ENCODE data around the gene RTKN. TPM values are rescaled to one million over a fixed set of nuclear protein-coding genes. Genes with fewer than 3 reads are reported as not detected.

The RTKN gene
- polyA plus RNA-seq, 4 donors, result 51.1 to 94.1 (median 69.7) TPM

DNA sequence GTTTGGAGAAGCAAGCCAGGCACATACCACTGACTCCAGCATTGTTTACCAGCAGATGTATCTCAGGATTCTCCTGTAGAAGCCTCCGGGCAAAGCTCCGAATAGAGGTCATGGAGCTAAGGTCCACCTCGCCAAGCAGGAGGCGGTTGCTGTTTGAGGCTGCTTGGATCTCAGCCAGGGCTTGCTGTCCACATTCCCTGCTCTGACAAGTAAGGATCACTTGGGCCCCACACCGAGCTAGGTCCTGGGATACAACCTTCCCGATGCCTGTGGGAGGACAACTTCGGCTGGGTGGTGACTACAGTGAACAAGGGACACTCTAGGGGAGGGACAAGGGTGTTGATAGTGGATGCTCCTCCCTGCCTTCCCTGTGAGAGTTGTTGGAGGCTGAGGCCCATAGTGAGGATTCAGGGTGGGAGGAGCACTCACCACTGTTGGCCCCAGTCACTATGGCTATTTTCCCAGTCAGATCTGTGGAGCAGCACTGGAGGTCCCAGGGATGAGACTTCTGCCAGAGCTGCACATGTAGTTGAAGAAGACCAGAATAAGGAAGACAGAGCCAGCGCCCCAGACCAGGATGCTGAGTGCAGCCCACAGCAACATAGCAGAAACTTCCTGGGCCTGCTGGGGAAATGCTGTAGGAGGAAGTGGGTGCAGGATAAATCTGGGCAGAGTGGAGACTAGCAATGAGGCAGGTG is 28.6 kb downstream of the RTKN start:
- WGBS, 3 donors, result 18 to 53% (median 33%) methylated on average over 8 of the region's 8 CpGs
- H3K36me3 ChIP-seq (ENCODE audit: control insufficient read depth in 3 of 3, insufficient read depth in 2 of 3, low read depth in 1 of 3, low read length in 3 of 3), result no peaks in the 10 kb centered on the region
- peaks cover 0 to 33% (median 0%) of the 10 kb centered on the region in 3 donors for H3K4me1 ChIP-seq (ENCODE audit: control insufficient read depth in 3 of 3, insufficient read depth in 2 of 3, low read depth in 1 of 3, low read length in 2 of 3)
- H3K27me3 ChIP-seq (ENCODE audit: control insufficient read depth in 3 of 3, insufficient read depth in 3 of 3, low read length in 3 of 3), result peaks cover 0 to 32% (median 5%) of the 10 kb centered on the region in 3 donors
- H3K4me3 ChIP-seq (ENCODE audit: low read depth in 1 of 3, low read length in 3 of 3), result no peak overlapping the region
- DNase-seq (peak; percentile 43 to 69), FAIRE-seq (no peak)
- H3K9me3 ChIP-seq (ENCODE audit: control insufficient read depth in 2 of 2, insufficient read depth in 1 of 2, low read depth in 1 of 2, low read length in 1 of 2), result no peaks in the 10 kb centered on the region
- H3K27ac ChIP-seq (ENCODE audit: low read depth in 1 of 3, low read length in 2 of 3), result peak overlapping the region in 1 of 3 donors; percentile 53

DNA sequence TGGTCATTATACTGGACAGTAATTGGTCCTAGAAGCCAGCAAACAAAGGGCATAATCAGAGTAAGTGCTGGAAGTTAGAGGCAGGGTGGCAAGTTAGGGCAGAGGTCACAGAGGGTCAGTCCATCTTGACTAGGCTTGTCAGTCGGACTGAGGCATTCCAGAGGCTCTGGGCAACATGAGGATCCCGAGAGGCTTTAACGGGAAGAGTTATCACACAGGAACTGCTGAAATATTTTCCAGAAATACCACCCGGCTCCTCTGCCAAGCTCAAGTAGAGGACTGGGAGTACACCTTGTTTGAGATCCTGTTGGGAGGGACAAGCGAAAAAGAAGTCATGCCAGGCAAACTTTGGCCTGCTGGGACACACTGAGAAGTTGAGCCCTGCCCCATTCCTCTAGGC is 34.1 kb downstream of the RTKN start:
- peaks cover 0 to 1% (median 0%) of the 10 kb centered on the region in 3 donors for H3K4me1 ChIP-seq (ENCODE audit: control insufficient read depth in 3 of 3, insufficient read depth in 2 of 3, low read depth in 1 of 3, low read length in 2 of 3)
- no peaks in the 10 kb centered on the region for H3K36me3 ChIP-seq (ENCODE audit: control insufficient read depth in 3 of 3, insufficient read depth in 2 of 3, low read depth in 1 of 3, low read length in 3 of 3)
- peaks cover 0 to 10% (median 0%) of the 10 kb centered on the region in 3 donors for H3K27me3 ChIP-seq (ENCODE audit: control insufficient read depth in 3 of 3, insufficient read depth in 3 of 3, low read length in 3 of 3)
- no peak overlapping the region for H3K27ac ChIP-seq (ENCODE audit: low read depth in 1 of 3, low read length in 2 of 3)
- no peak overlapping the region for H3K4me3 ChIP-seq (ENCODE audit: low read depth in 1 of 3, low read length in 3 of 3)
- H3K9me3 ChIP-seq (ENCODE audit: control insufficient read depth in 2 of 2, insufficient read depth in 1 of 2, low read depth in 1 of 2, low read length in 1 of 2), result no peaks in the 10 kb centered on the region
- DNase-seq (no peak), FAIRE-seq (no peak)
- 76 to 98% (median 85%) methylated on average over 5 of the region's 5 CpGs for whole genome bisulfite sequencing, 3 donors

DNA sequence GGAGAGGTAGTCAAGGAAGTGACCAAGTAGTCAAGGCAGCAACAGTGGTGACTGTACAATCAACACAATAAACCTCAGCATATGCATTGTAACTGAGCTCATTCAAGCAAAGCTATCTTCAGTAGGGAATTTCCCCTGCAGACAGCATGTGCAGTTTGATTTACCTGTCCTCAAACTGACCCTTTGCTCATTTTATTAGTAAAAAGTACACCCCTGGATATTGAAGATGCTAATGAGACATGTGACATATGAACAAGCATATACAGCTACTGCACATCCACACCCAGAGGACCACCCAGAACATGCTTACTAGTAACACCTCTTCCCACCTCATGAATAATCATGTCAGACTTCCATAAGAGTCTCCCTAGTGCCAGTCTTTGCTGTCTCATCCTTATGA is 35.7 kb downstream of the RTKN start:
- H3K27me3 ChIP-seq (ENCODE audit: control insufficient read depth in 3 of 3, insufficient read depth in 3 of 3, low read length in 3 of 3), result peaks cover 0 to 10% (median 0%) of the 10 kb centered on the region in 3 donors
- FAIRE-seq, result no peak

DNA sequence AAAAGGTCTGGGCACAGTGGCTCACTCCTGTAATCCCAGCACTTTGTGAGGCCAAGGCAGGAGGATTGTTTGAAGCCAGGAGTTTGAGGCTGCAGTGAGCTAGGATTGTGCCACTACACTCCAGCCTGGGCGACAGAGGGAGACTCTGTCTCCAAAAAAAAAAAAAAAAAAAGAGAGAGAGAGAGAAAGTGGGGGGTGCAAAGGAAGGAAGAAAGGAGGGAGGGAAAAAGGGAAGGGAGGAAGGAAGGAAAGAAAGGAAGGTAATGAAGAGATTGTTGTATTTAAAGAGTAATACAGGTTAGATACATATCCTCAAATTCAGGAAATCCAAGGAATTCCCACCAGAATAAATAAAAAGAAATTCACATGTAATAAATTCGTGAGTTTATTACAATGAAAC is 39.8 kb downstream of the RTKN start:
- no peak for DNase-seq
- no peak overlapping the region for H3K4me3 ChIP-seq (ENCODE audit: low read depth in 1 of 3, low read length in 3 of 3)
- WGBS, 3 donors, result 69 to 87% (median 72%) methylated on average over 2 of the region's 2 CpGs

More for the DNA sequence above, 35.7 kb downstream of the RTKN start:
- Histone ChIP-seq H3K27ac (ENCODE audit: low read depth in 1 of 3, low read length in 2 of 3) (no peak overlapping the region), H3K4me1 (ENCODE audit: control insufficient read depth in 3 of 3, insufficient read depth in 2 of 3, low read depth in 1 of 3, low read length in 2 of 3) (no peaks in the 10 kb centered on the region), H3K4me3 (ENCODE audit: low read depth in 1 of 3, low read length in 3 of 3) (no peak overlapping the region), H3K36me3 (ENCODE audit: control insufficient read depth in 3 of 3, insufficient read depth in 2 of 3, low read depth in 1 of 3, low read length in 3 of 3) (no peaks in the 10 kb centered on the region), H3K9me3 (ENCODE audit: control insufficient read depth in 2 of 2, insufficient read depth in 1 of 2, low read depth in 1 of 2, low read length in 1 of 2) (no peaks in the 10 kb centered on the region)
- no peak for DNase-seq

DNA sequence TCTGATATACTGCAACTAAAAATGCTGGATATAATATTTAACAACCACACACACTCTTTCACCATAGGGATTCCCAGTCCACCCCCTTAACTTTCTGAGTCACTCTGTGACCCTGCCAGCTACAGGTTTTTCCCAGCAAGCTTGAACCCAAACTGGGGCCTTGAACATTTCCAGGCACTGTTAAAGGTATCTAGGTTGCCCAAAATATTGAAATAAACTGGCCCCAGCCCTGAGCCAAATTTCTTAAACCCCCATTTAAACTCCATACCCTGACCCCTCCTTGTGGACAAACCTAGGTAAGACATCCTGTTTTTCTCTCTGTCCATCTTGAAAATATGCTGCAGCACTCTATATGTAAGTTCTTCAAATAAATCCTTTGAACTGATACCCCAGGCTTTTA is 42.0 kb downstream of the RTKN start:
- Histone ChIP-seq H3K27me3 (ENCODE audit: control insufficient read depth in 3 of 3, insufficient read depth in 3 of 3, low read length in 3 of 3) (no peaks in the 10 kb centered on the region), H3K4me1 (ENCODE audit: control insufficient read depth in 3 of 3, insufficient read depth in 2 of 3, low read depth in 1 of 3, low read length in 2 of 3) (no peaks in the 10 kb centered on the region), H3K27ac (ENCODE audit: low read depth in 1 of 3, low read length in 2 of 3) (no peak overlapping the region), H3K9me3 (ENCODE audit: control insufficient read depth in 2 of 2, insufficient read depth in 1 of 2, low read depth in 1 of 2, low read length in 1 of 2) (no peaks in the 10 kb centered on the region), H3K36me3 (ENCODE audit: control insufficient read depth in 3 of 3, insufficient read depth in 2 of 3, low read depth in 1 of 3, low read length in 3 of 3) (no peaks in the 10 kb centered on the region), H3K4me3 (ENCODE audit: low read depth in 1 of 3, low read length in 3 of 3) (no peak overlapping the region)
- DNase-seq (peak in 1 of 2 donors; percentile 20), FAIRE-seq (no peak)

More for the DNA sequence above, 39.8 kb downstream of the RTKN start:
- no peaks in the 10 kb centered on the region for H3K27me3 ChIP-seq (ENCODE audit: control insufficient read depth in 3 of 3, insufficient read depth in 3 of 3, low read length in 3 of 3)
- no peak for FAIRE-seq
- H3K9me3 ChIP-seq (ENCODE audit: control insufficient read depth in 2 of 2, insufficient read depth in 1 of 2, low read depth in 1 of 2, low read length in 1 of 2), result no peaks in the 10 kb centered on the region
- H3K27ac ChIP-seq (ENCODE audit: low read depth in 1 of 3, low read length in 2 of 3), result no peak overlapping the region
- no peaks in the 10 kb centered on the region for H3K4me1 ChIP-seq (ENCODE audit: control insufficient read depth in 3 of 3, insufficient read depth in 2 of 3, low read depth in 1 of 3, low read length in 2 of 3)
- no peaks in the 10 kb centered on the region for H3K36me3 ChIP-seq (ENCODE audit: control insufficient read depth in 3 of 3, insufficient read depth in 2 of 3, low read depth in 1 of 3, low read length in 3 of 3)

DNA sequence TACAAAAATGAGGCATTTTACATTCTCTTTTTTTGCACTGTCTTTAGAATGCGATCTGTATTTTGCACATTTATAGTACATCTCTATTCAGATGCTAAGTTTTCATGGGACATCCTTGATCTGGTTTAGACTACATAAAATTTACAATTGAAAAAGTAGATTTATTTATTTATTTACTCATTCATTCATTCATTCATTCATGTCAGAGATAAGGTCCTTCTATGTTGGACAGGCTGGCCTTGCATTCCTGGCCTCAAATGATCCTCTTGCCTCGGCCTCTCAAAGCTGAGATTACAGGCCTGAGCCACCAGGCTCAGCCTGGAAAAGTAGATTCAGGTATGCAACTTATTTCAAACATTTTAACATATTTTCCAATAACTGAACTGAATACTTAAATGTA is 45.6 kb downstream of the RTKN start:
- H3K27ac ChIP-seq (ENCODE audit: low read depth in 1 of 3, low read length in 2 of 3), result no peak overlapping the region
- no peaks in the 10 kb centered on the region for H3K9me3 ChIP-seq (ENCODE audit: control insufficient read depth in 2 of 2, insufficient read depth in 1 of 2, low read depth in 1 of 2, low read length in 1 of 2)
- H3K36me3 ChIP-seq (ENCODE audit: control insufficient read depth in 3 of 3, insufficient read depth in 2 of 3, low read depth in 1 of 3, low read length in 3 of 3), result no peaks in the 10 kb centered on the region
- FAIRE-seq, result no peak
- H3K4me1 ChIP-seq (ENCODE audit: control insufficient read depth in 3 of 3, insufficient read depth in 2 of 3, low read depth in 1 of 3, low read length in 2 of 3), result no peaks in the 10 kb centered on the region
- WGBS, 3 donors, result 95 to 97% (median 96%) methylated on average over 2 of the region's 2 CpGs
- no peak overlapping the region for H3K4me3 ChIP-seq (ENCODE audit: low read depth in 1 of 3, low read length in 3 of 3)
- peaks cover 0 to 3% (median 0%) of the 10 kb centered on the region in 3 donors for H3K27me3 ChIP-seq (ENCODE audit: control insufficient read depth in 3 of 3, insufficient read depth in 3 of 3, low read length in 3 of 3)
- no peak for DNase-seq

DNA sequence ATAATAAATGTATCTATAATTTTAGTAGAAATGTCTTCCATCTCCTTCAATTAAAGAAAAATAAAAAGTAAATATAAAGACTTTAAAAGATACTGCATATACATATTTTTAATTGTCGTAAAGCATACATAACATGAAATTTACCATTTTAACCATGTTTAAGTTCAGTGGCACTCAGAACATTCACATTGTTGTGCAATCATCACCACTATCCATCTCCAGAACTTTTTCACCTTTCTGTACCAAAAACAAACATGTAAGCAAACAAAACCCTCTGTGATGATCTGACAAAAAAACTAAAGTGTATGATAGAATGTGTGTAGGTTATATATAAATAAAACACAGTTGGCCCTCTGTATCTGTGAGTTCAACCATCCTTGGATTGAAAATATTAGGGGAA is 48.2 kb downstream of the RTKN start:
- no peak overlapping the region for H3K27ac ChIP-seq (ENCODE audit: low read depth in 1 of 3, low read length in 2 of 3)
- DNase-seq, result no peak
- 92 to 94% (median 94%) methylated on average over 1 of the region's 1 CpG for WGBS, 3 donors
- H3K9me3 ChIP-seq (ENCODE audit: control insufficient read depth in 2 of 2, insufficient read depth in 1 of 2, low read depth in 1 of 2, low read length in 1 of 2), result no peaks in the 10 kb centered on the region
- no peak overlapping the region for H3K4me3 ChIP-seq (ENCODE audit: low read depth in 1 of 3, low read length in 3 of 3)
- FAIRE-seq, result no peak
- peaks cover 0 to 3% (median 0%) of the 10 kb centered on the region in 3 donors for H3K27me3 ChIP-seq (ENCODE audit: control insufficient read depth in 3 of 3, insufficient read depth in 3 of 3, low read length in 3 of 3)
- H3K4me1 ChIP-seq (ENCODE audit: control insufficient read depth in 3 of 3, insufficient read depth in 2 of 3, low read depth in 1 of 3, low read length in 2 of 3), result peaks cover 2 to 12% (median 11%) of the 10 kb centered on the region in 3 donors
- no peaks in the 10 kb centered on the region for H3K36me3 ChIP-seq (ENCODE audit: control insufficient read depth in 3 of 3, insufficient read depth in 2 of 3, low read depth in 1 of 3, low read length in 3 of 3)

DNA sequence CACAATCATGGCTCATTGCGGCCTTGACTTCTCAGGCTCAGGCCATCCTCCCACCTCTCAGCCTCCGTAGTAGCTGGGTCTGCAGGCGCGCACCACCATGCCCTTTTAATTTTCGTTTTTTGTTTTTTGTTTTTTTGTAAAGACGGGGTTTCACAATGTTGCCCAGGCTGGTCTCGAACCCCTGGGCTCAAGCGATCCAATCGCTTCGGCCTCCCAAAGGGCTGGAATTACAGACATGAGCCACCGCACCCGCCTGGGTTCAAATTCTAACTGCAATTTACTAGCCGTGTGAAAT is 49.3 kb downstream of the RTKN start:
- H3K27ac ChIP-seq (ENCODE audit: low read depth in 1 of 3, low read length in 2 of 3), result no peak overlapping the region
- DNase-seq (peak in 1 of 2 donors; percentile 29), FAIRE-seq (no peak)
- H3K4me1 ChIP-seq (ENCODE audit: control insufficient read depth in 3 of 3, insufficient read depth in 2 of 3, low read depth in 1 of 3, low read length in 2 of 3), result peaks cover 2 to 12% (median 11%) of the 10 kb centered on the region in 3 donors
- 41 to 66% (median 50%) methylated on average over 13 of the region's 13 CpGs for WGBS, 3 donors
- H3K36me3 ChIP-seq (ENCODE audit: control insufficient read depth in 3 of 3, insufficient read depth in 2 of 3, low read depth in 1 of 3, low read length in 3 of 3), result no peaks in the 10 kb centered on the region
- no peaks in the 10 kb centered on the region for H3K9me3 ChIP-seq (ENCODE audit: control insufficient read depth in 2 of 2, insufficient read depth in 1 of 2, low read depth in 1 of 2, low read length in 1 of 2)
- H3K4me3 ChIP-seq (ENCODE audit: low read depth in 1 of 3, low read length in 3 of 3), result no peak overlapping the region
- peaks cover 0 to 3% (median 0%) of the 10 kb centered on the region in 3 donors for H3K27me3 ChIP-seq (ENCODE audit: control insufficient read depth in 3 of 3, insufficient read depth in 3 of 3, low read length in 3 of 3)

All from small intestine (tissue), 7 donors.